Natural killer cell (primary cell): ENCODE results near the gene SPDEF. TPM values are rescaled to one million over a fixed set of nuclear protein-coding genes. Genes with fewer than 3 reads are reported as not detected.

Experiments used
- ATAC-seq, 3 donors: fragments of 150-1000 bp in 2 of 3; fragments of 200-7000 bp in 1 of 3; cut with Tn5 transposase; 1 replicate in 1 of 3; 2 replicates in 2 of 3; pipeline ENCODE4 v1.10.0; 2021; ENCODE audit warnings: mild to moderate bottlenecking in 2 of 3, moderate library complexity in 2 of 3
- DNase-seq, 2 donors: peaks; one replicate each; pipeline versions ENCODE4 v3.0.0 to v3.0.0-alpha.2; 2013 to 2021; ENCODE audit warnings: mixed read lengths in 1 of 2
- H3K27ac ChIP-seq: one replicate; pipeline ENCODE4 v1.5.1; 2013; ENCODE audit warnings: mild to moderate bottlenecking, low read length
- H3K27me3 ChIP-seq: one replicate; pipeline ENCODE4 v1.6.1; 2013; ENCODE audit warnings: low read length; ENCODE audit not compliant: control insufficient read depth, insufficient read depth
- H3K36me3 ChIP-seq: one replicate; pipeline ENCODE4 v1.6.1; 2013; ENCODE audit warnings: low read length; ENCODE audit not compliant: control insufficient read depth, insufficient read depth
- H3K4me1 ChIP-seq: one replicate; pipeline ENCODE4 v1.6.1; 2013; ENCODE audit warnings: low read length; ENCODE audit not compliant: control insufficient read depth, insufficient read depth
- H3K4me3 ChIP-seq: one replicate; pipeline ENCODE4 v1.5.1; 2013; ENCODE audit warnings: low read length
- H3K9me3 ChIP-seq: one replicate; pipeline ENCODE4 v1.6.1; 2013; ENCODE audit warnings: low read length; ENCODE audit not compliant: control insufficient read depth, insufficient read depth
- H3K27ac Mint-ChIP-seq, 2 donors: one replicate each; pipeline ENCODE4 v1.8.0; 2022; ENCODE audit warnings: mild to moderate bottlenecking in 2 of 2, mixed read lengths in 2 of 2, moderate library complexity in 1 of 2
- H3K27me3 Mint-ChIP-seq, 2 donors: one replicate each; pipeline ENCODE4 v1.8.0; 2022; ENCODE audit warnings: low read depth in 2 of 2, mixed read lengths in 2 of 2
- H3K36me3 Mint-ChIP-seq: one replicate; pipeline ENCODE4 v1.8.0; 2022; ENCODE audit warnings: mixed read lengths
- H3K4me1 Mint-ChIP-seq, 2 donors: one replicate each; pipeline ENCODE4 v1.8.0; 2022; ENCODE audit warnings: mixed read lengths in 2 of 2
- H3K4me3 Mint-ChIP-seq: one replicate; pipeline ENCODE4 v1.8.0; 2022; ENCODE audit warnings: mild to moderate bottlenecking, moderate library complexity, mixed read lengths
- H3K9me3 Mint-ChIP-seq, 2 donors: one replicate each; pipeline ENCODE4 v1.8.0; 2022; ENCODE audit warnings: mixed read lengths in 2 of 2
- CTCF ChIP-seq: fragments of 200-600 bp; IDR thresholded peaks from one replicate; pipeline ENCODE4 v1.8.0; 2022; ENCODE audit warnings: antibody characterized with exemption
- WGBS: methylation state at CpG from one replicate; pipeline ENCODE4 v1.1.7; 2013; ENCODE audit warnings: missing lambda C conversion rate; ENCODE audit not compliant: insufficient coverage; 5-methylcytosine and 5-hydroxymethylcytosine counted together
- intact Hi-C: fragments of 100-400 bp; cut with micrococcal nuclease; formaldehyde crosslinking; loops from one replicate; pipeline ENCODE4 v1.14.2; 2022
- total RNA-seq, 4 donors: library from RNA; stranded (reverse); fragments of 120-200 nt in 1 of 4; gene quantifications; one replicate each; pipeline versions ENCODE4 v1.2.3 to v1.2.4, GENCODE V29; 2013 to 2022

Gene SPDEF
- total RNA-seq, 3 donors from 2014 or later (not counting 1 experiment from before 2014, with no cell fraction given), result 0.25 to 0.68 (median 0.45) TPM

- no peaks in the 10 kb centered on the region for H3K9me3 ChIP-seq
- H3K27me3 ChIP-seq, result no peaks in the 10 kb centered on the region
- no peaks in the 10 kb centered on the region for H3K4me1 Mint-ChIP-seq
- H3K4me3 Mint-ChIP-seq, result no peak overlapping the region
- no peaks in the 10 kb centered on the region for H3K36me3 ChIP-seq
- H3K9me3 Mint-ChIP-seq, result peaks cover 2 to 6% of the 10 kb centered on the region in 2 donors
- DNase-seq (no peak), ATAC-seq (no peak)
- intact Hi-C loops, result no loop called here
- no peak overlapping the region for H3K27ac Mint-ChIP-seq
- H3K27me3 Mint-ChIP-seq, result peaks cover 11 to 15% of the 10 kb centered on the region in 2 donors
- WGBS, result 89% methylated on average over 8 of the region's 8 CpGs
- H3K27ac ChIP-seq, result no peak overlapping the region
- H3K4me3 ChIP-seq, result no peak overlapping the region
- TF ChIP-seq CTCF, result no peak
- no peaks in the 10 kb centered on the region for H3K36me3 Mint-ChIP-seq
- H3K4me1 ChIP-seq, result peaks cover 10% of the 10 kb centered on the region
Measured at GRCh38 chr6:34514112-34514511, 42.0 kb downstream of the SPDEF start.

GRCh38 chr6:34513646-34514045 lies 42.5 kb downstream of the SPDEF start:
- ATAC-seq, result no peak
- H3K36me3 Mint-ChIP-seq, result no peaks in the 10 kb centered on the region
- peaks cover 11 to 20% of the 10 kb centered on the region in 2 donors for H3K27me3 Mint-ChIP-seq
- H3K27ac Mint-ChIP-seq, result no peak overlapping the region
- no peak overlapping the region for H3K4me3 ChIP-seq
- DNase-seq, result no peak
- H3K9me3 ChIP-seq, result no peaks in the 10 kb centered on the region
- no peaks in the 10 kb centered on the region for H3K4me1 Mint-ChIP-seq
- intact Hi-C loops, result no loop called here
- H3K27ac ChIP-seq, result no peak overlapping the region
- H3K4me3 Mint-ChIP-seq, result no peak overlapping the region
- 95% methylated on average over 4 of the region's 4 CpGs for WGBS
- H3K36me3 ChIP-seq, result no peaks in the 10 kb centered on the region
- H3K4me1 ChIP-seq, result peaks cover 5% of the 10 kb centered on the region
- no peaks in the 10 kb centered on the region for H3K27me3 ChIP-seq
- peaks cover 2 to 6% of the 10 kb centered on the region in 2 donors for H3K9me3 Mint-ChIP-seq
- no peak for TF ChIP-seq CTCF

- no peaks in the 10 kb centered on the region for H3K36me3 ChIP-seq
- H3K9me3 ChIP-seq, result no peaks in the 10 kb centered on the region
- intact Hi-C loops, result no loop called here
- H3K4me3 ChIP-seq, result no peak overlapping the region
- no peaks in the 10 kb centered on the region for H3K4me1 ChIP-seq
- Mint-ChIP-seq H3K4me1 (no peaks in the 10 kb centered on the region), H3K36me3 (no peaks in the 10 kb centered on the region), H3K27ac (no peak overlapping the region), H3K9me3 (peaks cover 2 to 6% of the 10 kb centered on the region in 2 donors), H3K27me3 (peaks cover 11 to 20% of the 10 kb centered on the region in 2 donors), H3K4me3 (no peak overlapping the region)
- no peak for DNase-seq
- no peaks in the 10 kb centered on the region for H3K27me3 ChIP-seq
- 93% methylated on average over 5 of the region's 5 CpGs for WGBS
- no peak overlapping the region for H3K27ac ChIP-seq
- no peak for ATAC-seq
- TF ChIP-seq CTCF, result no peak
Measured at GRCh38 chr6:34512738-34513115, 43.4 kb downstream of the SPDEF start.
